ENCODE results near the gene LGALS9B.
"Not testable (repeated sequence)": the region's sequence is repeated elsewhere in the genome, so short reads cannot be mapped to it uniquely, and the experiment has no call there.

DNA sequence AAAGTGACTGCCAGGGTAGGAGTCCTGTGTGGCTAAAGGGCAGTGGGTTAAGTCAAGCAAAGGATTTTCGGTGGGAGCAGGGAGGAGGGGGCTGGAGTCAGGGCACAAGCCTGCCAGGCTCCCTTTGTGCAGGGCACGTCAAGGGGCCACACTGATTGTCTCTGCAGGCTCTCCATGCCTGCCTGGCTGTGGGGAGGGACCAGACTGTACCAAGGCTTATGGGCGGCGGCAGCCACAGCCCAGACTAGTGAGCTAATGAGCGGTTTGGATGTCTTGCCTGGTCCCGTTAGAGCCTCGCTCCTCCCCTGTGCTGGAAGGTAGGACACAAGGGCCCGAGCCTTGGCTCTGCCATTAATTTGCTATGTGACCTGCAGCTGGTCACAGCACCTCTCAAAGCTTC lies 25.6 kb upstream of the LGALS9B start:
- not testable (repeated sequence) for TF ChIP-seq SRF (IDR thresholded peaks at IDR 0.05; ENCODE audit: low read depth); POLR2AphosphoS5 (IDR thresholded peaks at IDR 0.05; ENCODE audit: low read depth, low read length); MAX (IDR thresholded peaks at IDR 0.05); ZFX (IDR thresholded peaks at IDR 0.05); EGR1 (IDR thresholded peaks at IDR 0.05; ENCODE audit: low read depth); EZH2 (IDR thresholded peaks at IDR 0.05); YY1 (IDR thresholded peaks at IDR 0.05; ENCODE audit: extremely low read depth, insufficient replicate concordance, low read depth, low read length)
- TF ChIP-seq, protein P1, sequence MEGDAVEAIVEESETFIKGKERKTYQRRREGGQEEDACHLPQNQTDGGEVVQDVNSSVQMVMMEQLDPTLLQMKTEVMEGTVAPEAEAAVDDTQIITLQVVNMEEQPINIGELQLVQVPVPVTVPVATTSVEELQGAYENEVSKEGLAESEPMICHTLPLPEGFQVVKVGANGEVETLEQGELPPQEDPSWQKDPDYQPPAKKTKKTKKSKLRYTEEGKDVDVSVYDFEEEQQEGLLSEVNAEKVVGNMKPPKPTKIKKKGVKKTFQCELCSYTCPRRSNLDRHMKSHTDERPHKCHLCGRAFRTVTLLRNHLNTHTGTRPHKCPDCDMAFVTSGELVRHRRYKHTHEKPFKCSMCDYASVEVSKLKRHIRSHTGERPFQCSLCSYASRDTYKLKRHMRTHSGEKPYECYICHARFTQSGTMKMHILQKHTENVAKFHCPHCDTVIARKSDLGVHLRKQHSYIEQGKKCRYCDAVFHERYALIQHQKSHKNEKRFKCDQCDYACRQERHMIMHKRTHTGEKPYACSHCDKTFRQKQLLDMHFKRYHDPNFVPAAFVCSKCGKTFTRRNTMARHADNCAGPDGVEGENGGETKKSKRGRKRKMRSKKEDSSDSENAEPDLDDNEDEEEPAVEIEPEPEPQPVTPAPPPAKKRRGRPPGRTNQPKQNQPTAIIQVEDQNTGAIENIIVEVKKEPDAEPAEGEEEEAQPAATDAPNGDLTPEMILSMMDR (IDR thresholded peaks at IDR 0.05 in 2 of 3, conservative IDR thresholded peaks at IDR 0.05 in 1 of 3; ENCODE audit: borderline replicate concordance in 1 of 3, insufficient read depth in 1 of 3, low read depth in 2 of 3, low read length in 2 of 3): not testable (repeated sequence)

Data from HCT116 (cell line).